Subcutaneous adipose tissue (tissue), 4 donors: Measurements from ENCODE around the gene TEDC1. TPM values are rescaled to one million over a fixed set of nuclear protein-coding genes. Genes with fewer than 3 reads are reported as not detected.

Experiments used
- CTCF ChIP-seq: fragments of 450-650 bp; IDR thresholded peaks from one replicate; pipeline ENCODE4 v1.5.1; 2016; ENCODE audit warnings: low read depth, mild to moderate bottlenecking, control low read depth, antibody characterized with exemption, moderate library complexity
- total RNA-seq, 4 donors: library from RNA; depleted of rRNA; stranded (reverse); fragments of >200 nt; gene quantifications; one replicate each; pipeline ENCODE4 v1.1.0, GENCODE V29; 2016

TEDC1 gene
- total RNA-seq, 4 donors from 2014 or later: 1.3 to 3.5 (median 2.1) TPM

- TF ChIP-seq CTCF: no peak
These were observed 37.2 kb upstream of the TEDC1 start for GRCh38 chr14:105453847-105454246.

- no peak for TF ChIP-seq CTCF
These were observed 35.9 kb upstream of the TEDC1 start for GRCh38 chr14:105455086-105455640.

GRCh38 chr14:105455766-105456660 is 35.0 kb upstream of the TEDC1 start:
- no peak for TF ChIP-seq CTCF

DNA sequence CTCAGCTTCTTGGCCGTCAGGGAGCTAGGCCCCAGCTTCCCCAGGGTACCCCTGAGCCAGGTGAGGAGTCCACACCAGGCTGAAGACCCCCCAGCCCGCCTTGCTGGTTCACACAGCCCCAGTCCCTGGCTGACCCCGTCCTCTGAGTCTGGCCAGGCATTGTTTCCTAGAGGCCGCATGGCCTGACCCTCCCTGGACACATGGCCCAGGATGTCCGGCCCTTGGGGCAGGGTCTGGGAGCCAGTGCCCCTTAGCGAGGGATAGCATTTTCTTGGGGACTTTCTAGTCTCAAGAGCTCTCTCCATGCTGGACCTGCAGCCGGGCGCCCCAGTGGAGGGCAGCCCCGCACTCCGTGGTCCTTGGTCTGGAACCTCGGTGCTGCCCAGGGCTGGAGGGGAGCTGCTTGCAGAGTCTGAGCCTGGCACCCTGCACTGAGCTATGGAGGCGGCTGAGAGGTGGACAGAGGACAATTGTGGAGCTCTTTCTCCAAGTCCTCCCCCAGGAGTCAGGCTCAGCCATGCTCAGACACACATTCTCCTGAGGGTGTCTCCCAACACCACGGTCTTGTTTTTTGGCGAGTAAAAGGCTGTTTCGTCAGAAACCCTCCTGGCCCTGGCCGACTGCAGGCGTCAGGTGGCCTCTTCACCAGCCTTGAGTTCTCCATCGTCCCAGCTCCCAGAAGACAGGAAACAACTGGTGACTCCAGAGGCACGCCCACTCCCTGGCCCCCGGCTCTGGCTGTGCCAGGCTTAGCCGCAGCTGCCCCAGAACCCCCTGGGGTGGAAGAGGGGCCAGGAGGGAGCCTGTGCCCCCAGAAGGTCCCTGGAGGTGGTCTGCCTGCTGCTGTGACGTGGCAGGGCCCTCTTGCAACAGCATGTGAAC is 34.1 kb upstream of the TEDC1 start:
- no peak for TF ChIP-seq CTCF

GRCh38 chr14:105458010-105458409 is 33.0 kb upstream of the TEDC1 start:
- TF ChIP-seq CTCF: no peak

DNA sequence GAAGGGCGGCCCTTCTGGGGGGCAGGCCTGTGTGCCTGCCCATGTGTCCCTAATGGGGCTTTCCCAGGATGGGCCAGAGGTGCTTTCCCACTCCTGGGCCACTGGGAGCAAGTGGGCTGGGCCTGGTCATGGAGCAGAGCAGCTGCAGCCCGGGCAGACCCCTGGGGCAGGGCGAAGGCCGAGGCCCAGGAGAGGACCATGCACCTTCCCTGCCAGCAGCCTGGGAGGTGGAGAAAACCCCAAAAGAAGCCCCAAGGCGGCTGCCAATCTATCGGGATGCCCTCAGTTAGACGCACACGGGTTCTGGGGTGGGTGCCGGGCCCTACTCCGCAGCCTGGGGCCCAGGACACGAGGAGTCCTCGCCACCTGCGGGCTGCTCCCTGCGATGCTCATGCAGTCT is 32.5 kb upstream of the TEDC1 start:
- no peak for TF ChIP-seq CTCF

- TF ChIP-seq CTCF: no peak
These were observed 30.9 kb upstream of the TEDC1 start for GRCh38 chr14:105460116-105460515.
